Endothelial cell of umbilical vein (primary cell): ENCODE results near the gene R3HCC1L. TPM values are rescaled to one million over a fixed set of nuclear protein-coding genes. Genes with fewer than 3 reads are reported as not detected.

Experiments used
- BruUV-seq: library from RNA; stranded (reverse); fragments of 400-500 nt; replicated peaks from 2 replicates; lab custom pipeline; 2021; lab: Mats Ljungman, UMichigan
- CTCF ChIA-PET: fragments of 300-600, 350-600 bp; sonication (Branson Sonifier 250); formaldehyde crosslinking; loops from one replicate; lab custom pipeline; 2021; ENCODE audit warnings: antibody characterized with exemption, inconsistent platforms; lab: Charles Lee
- POLR2A ChIA-PET: fragments of 300-600, 350-600 bp; sonication (Branson Sonifier 250); formaldehyde crosslinking; loops from one replicate; lab custom pipeline; 2021; ENCODE audit warnings: antibody characterized with exemption, inconsistent platforms; lab: Charles Lee
- DNase-seq: peaks from one replicate; pipeline ENCODE4 v3.0.0-alpha.2; 2011; ENCODE audit warnings: low read depth, low spot score
- FAIRE-seq: peaks from 2 replicates; lab custom pipeline; 2011; peaks lifted over from hg19 to GRCh38; lab: Jason Lieb, UNC
- H2AFZ ChIP-seq: 2 replicates; pipeline ENCODE4 v1.6.0; 2012; ENCODE audit warnings: low read depth, low read length, control low read depth, inconsistent platforms
- H3K27ac ChIP-seq: 2 replicates; pipeline ENCODE4 v1.5.1; 2011; ENCODE audit warnings: low read depth, mild to moderate bottlenecking, control low read depth, low read length, moderate library complexity; ENCODE audit not compliant: insufficient read depth
- H3K27me3 ChIP-seq, 2 experiments: 2 replicates each; pipeline versions ENCODE4 v1.6.0 to v1.6.1; 2011; ENCODE audit warnings: low read length in 2 of 2, mixed read lengths in 1 of 2; ENCODE audit not compliant: control insufficient read depth in 2 of 2, insufficient read depth in 2 of 2
- H3K36me3 ChIP-seq, 2 experiments: 2 replicates in 1 of 2; 3 replicates in 1 of 2; pipeline ENCODE4 v1.5.1; 2011; ENCODE audit warnings: low read length in 2 of 2, mild to moderate bottlenecking in 1 of 2, moderate library complexity in 1 of 2; ENCODE audit not compliant: control insufficient read depth in 2 of 2, insufficient read depth in 2 of 2; ENCODE audit errors: extremely low read depth in 1 of 2
- H3K4me1 ChIP-seq: 3 replicates; pipeline ENCODE4 v1.5.1; 2011; ENCODE audit warnings: mild to moderate bottlenecking, low read length; ENCODE audit not compliant: control insufficient read depth, insufficient read depth; ENCODE audit errors: extremely low read depth
- H3K4me2 ChIP-seq: 2 replicates; pipeline ENCODE4 v1.6.1; 2011; ENCODE audit warnings: low read length, control low read depth, mixed read lengths; ENCODE audit not compliant: insufficient read depth
- H3K4me3 ChIP-seq, 3 experiments: fragments of 200-600 bp in 1 of 3; sonication (generic), shearing (Covaris generic) in 1 of 3; replicated peaks in 1 of 3; 2 replicates each; pipeline ENCODE4 v1.5.1; 2011 to 2016; ENCODE audit warnings: control low read depth in 3 of 3, low read length in 3 of 3, mild to moderate bottlenecking in 2 of 3, inconsistent platforms in 1 of 3, low read depth in 1 of 3, moderate library complexity in 1 of 3; ENCODE audit not compliant: insufficient read depth in 1 of 3
- H3K79me2 ChIP-seq: 2 replicates; pipeline ENCODE4 v1.6.0; 2012; ENCODE audit warnings: low read length, inconsistent platforms; ENCODE audit not compliant: control insufficient read depth, insufficient read depth
- H3K9ac ChIP-seq: replicated peaks from 2 replicates; pipeline ENCODE3; 2011; ENCODE audit warnings: low read length, control low read depth; ENCODE audit not compliant: insufficient read depth; ENCODE audit errors: extremely low read depth
- H3K9me1 ChIP-seq: replicated peaks from 3 replicates; pipeline ENCODE4 v1.6.0; 2011; ENCODE audit warnings: mild to moderate bottlenecking, low read length; ENCODE audit not compliant: control insufficient read depth, insufficient read depth; ENCODE audit errors: extremely low read depth
- H3K9me3 ChIP-seq: replicated peaks from 2 replicates; pipeline ENCODE4 v1.5.1; 2012; ENCODE audit warnings: low read length, inconsistent platforms; ENCODE audit not compliant: control insufficient read depth, insufficient read depth
- H4K20me1 ChIP-seq: replicated peaks from 2 replicates; pipeline ENCODE3; 2011; ENCODE audit warnings: mild to moderate bottlenecking, low read length; ENCODE audit not compliant: control insufficient read depth, insufficient read depth; ENCODE audit errors: extremely low read depth
- CTCF ChIP-seq, 2 donors: IDR thresholded peaks; 1 replicate in 1 of 2; 2 replicates in 1 of 2; pipeline ENCODE4 v1.5.1; 2011; ENCODE audit warnings: low read length in 2 of 2, mild to moderate bottlenecking in 2 of 2, moderate library complexity in 2 of 2, control low read depth in 1 of 2, inconsistent platforms in 1 of 2, low read depth in 1 of 2; ENCODE audit not compliant: insufficient read depth in 1 of 2; ENCODE audit errors: extremely low read depth in 1 of 2
- EZH2 ChIP-seq: IDR thresholded peaks from 2 replicates; pipeline ENCODE4 v1.6.1; 2012; ENCODE audit warnings: borderline replicate concordance, low read depth, mild to moderate bottlenecking, moderate library complexity, low read length, inconsistent platforms; ENCODE audit not compliant: severe bottlenecking
- FOS ChIP-seq: IDR thresholded peaks from 2 replicates; pipeline ENCODE4 v1.6.1; 2011; ENCODE audit warnings: mild to moderate bottlenecking, low read length, moderate library complexity, borderline replicate concordance; ENCODE audit not compliant: insufficient read depth
- GATA2 ChIP-seq: IDR thresholded peaks from 2 replicates; pipeline ENCODE4 v1.7.0; 2011; ENCODE audit warnings: low read depth, mild to moderate bottlenecking, moderate library complexity, mixed read lengths, low read length; ENCODE audit not compliant: insufficient read length, insufficient read depth
- JUN ChIP-seq: IDR thresholded peaks from 2 replicates; pipeline ENCODE4 v1.6.1; 2011; ENCODE audit warnings: borderline replicate concordance, low read depth; ENCODE audit not compliant: insufficient read length, insufficient read depth
- MYC ChIP-seq: IDR thresholded peaks from one replicate; pipeline ENCODE4 v1.6.1; 2011; ENCODE audit warnings: mild to moderate bottlenecking, low read depth, low read length
- POLR2A ChIP-seq: IDR thresholded peaks from 2 replicates; pipeline ENCODE4 v1.6.1; 2012; ENCODE audit warnings: low read depth, mild to moderate bottlenecking, control low read depth, low read length
- POLR2AphosphoS5 ChIP-seq: IDR thresholded peaks from 2 replicates; pipeline ENCODE4 v1.6.1; 2012; ENCODE audit warnings: low read depth, mild to moderate bottlenecking, control low read depth, low read length, moderate library complexity; ENCODE audit not compliant: insufficient read depth
- dilution Hi-C: fragments of 300-500 bp; cut with MboI; formaldehyde crosslinking; loops from one replicate; pipeline ENCODE4 v1.15.0; 2019; ENCODE audit warnings: low sequenced_read_pairs; ENCODE audit not compliant: extremely low pct_ligation_motif_present
- intact Hi-C: fragments of 100-400 bp; cut with micrococcal nuclease; formaldehyde crosslinking; loops from one replicate; pipeline ENCODE4 v1.10.0; 2022
- polyA plus RNA-seq, 4 experiments: library from polyadenylated mRNA; depleted of rRNA in 3 of 4; stranded (reverse) in 3 of 4; unstranded in 1 of 4; fragments of >200 nt; gene quantifications; 2 replicates each; pipeline versions ENCODE4 v1.2.1 to v1.2.3, GENCODE V29; 2011 to 2012; ENCODE audit warnings: missing spikeins in 1 of 4
- total RNA-seq: library from RNA; stranded (reverse); gene quantifications from 2 replicates; pipeline ENCODE4 v1.2.3, GENCODE V29; 2021
- TF ChIP-seq, protein P1 (sequence below): IDR thresholded peaks from 2 replicates; pipeline ENCODE4 v1.6.1; 2011; ENCODE audit not compliant: insufficient read depth, insufficient read length

R3HCC1L gene
- total and polyA plus RNA-seq, 2 donors (not counting 3 experiments of a cell fraction or from before 2014, with no cell fraction given): 6.3 to 12.4 TPM

DNA sequence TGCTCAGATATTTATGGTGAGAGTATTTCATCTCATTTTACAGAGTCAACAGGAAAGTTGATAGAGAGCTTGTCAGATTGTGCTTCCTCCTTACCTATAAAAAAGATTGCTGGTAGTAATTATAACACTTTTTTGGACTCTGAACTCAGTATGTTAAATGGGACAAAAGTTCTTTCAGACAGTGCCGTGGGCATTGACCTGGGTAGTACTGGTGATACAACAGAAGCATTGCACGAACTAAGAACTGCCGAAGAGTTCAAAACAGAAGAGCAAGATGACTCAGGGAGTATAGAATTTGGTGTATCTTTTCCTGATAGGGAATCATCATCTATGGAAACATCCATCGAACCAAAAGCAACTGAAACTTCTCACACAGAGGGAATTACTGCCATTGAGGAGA, 75.0 kb downstream of the R3HCC1L start:
- dilution Hi-C loops: no loop called here
- no peaks in the 10 kb centered on the region for H3K9me1 ChIP-seq
- no peaks in the 10 kb centered on the region for H3K4me1 ChIP-seq
- FAIRE-seq (no peak), DNase-seq (no peak)
- H3K27me3 ChIP-seq: no peaks in the 10 kb centered on the region
- H3K4me2 ChIP-seq: no peak overlapping the region
- H3K27ac ChIP-seq: no peak overlapping the region
- H3K9me3 ChIP-seq: no peaks in the 10 kb centered on the region
- peaks cover 0 to 2% of the 10 kb centered on the region in 2 experiments for H3K36me3 ChIP-seq
- peaks cover 3% of the 10 kb centered on the region for H4K20me1 ChIP-seq
- TF ChIP-seq POLR2AphosphoS5: no peak
- no peak for TF ChIP-seq EZH2
- no peak for TF ChIP-seq POLR2A
- TF ChIP-seq CTCF (IDR thresholded peaks at IDR 0.05; ENCODE audit: extremely low read depth in 1 of 2, insufficient read depth in 1 of 2, low read depth in 1 of 2, low read length in 2 of 2): no peak
- TF ChIP-seq MYC: no peak
- TF ChIP-seq, protein P1, sequence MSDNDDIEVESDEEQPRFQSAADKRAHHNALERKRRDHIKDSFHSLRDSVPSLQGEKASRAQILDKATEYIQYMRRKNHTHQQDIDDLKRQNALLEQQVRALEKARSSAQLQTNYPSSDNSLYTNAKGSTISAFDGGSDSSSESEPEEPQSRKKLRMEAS: no peak
- TF ChIP-seq JUN: no peak
- TF ChIP-seq GATA2: no peak
- no peak for TF ChIP-seq FOS
- no peak overlapping the region for H3K4me3 ChIP-seq
- intact Hi-C loops: no loop called here
- POLR2A ChIA-PET: no interaction called here
- H3K9ac ChIP-seq: no peak overlapping the region
- H3K79me2 ChIP-seq: peaks cover 2% of the 10 kb centered on the region
- CTCF ChIA-PET: interaction anchor here (1.8 kb wide), 1 partner anchor 39 kb away, joined by 6 read pairs; no protein-coding TSS in a partner anchor
- BruUV-seq: no TSS peak
- H2AFZ ChIP-seq: no peak overlapping the region
